HG03139 (cell line): ENCODE data around the gene TOMM5.

Source experiments
- ATAC-seq: cut with Tn5 transposase; IDR thresholded peaks from one replicate; pipeline ENCODE4 v1.9.1; 2021; ENCODE audit not compliant: unreplicated experiment

TOMM5 gene

DNA sequence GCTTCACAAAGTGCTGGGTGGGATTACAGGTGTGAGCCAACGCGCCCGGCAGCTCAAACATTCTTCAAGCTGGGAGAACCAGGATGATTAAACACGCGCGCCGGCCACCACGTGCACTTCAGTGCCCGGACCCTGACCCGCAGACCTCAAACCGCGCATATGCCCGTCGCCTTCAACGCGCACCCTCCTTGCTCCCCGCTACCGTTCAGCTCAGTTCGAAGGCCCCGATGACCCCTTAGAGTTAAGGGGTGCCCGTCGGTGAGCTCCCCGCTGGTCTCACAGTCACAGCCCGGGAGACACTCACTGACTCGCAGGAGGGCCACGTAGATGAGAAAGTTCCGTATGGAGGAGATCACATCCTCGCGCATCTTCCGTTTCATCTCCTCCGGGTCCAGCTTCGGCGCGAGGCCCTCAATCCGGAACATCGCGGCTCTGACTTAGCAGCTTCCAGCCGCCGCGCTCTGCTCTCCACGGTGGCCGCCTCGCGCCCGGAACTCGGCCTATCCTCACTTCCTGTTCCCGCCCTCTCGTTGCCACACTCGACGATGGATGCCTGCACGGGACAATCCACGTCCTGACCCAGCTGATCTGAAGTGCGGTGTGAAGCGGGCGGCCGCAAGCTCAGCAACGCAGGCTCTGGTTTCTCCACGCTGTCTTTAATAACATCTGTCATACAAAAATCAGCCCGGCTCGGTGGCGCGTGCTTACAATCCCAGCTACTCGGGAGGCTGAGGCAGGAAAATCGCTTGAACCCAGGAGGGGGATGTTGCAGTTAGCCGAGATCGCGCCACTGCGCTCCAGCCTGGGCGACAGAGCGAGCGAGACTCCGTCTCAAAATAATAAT is at the start of gene TOMM5:
TOMM5 (minus strand) TSS at position 490 of the 844 bp plus-strand sequence; CDS start at position 425, 65 bp downstream.
- ATAC-seq: peak; percentile 73

- ATAC-seq: no peak
Observed at GRCh38 chr9:37641331-37641730, 48.9 kb upstream of the TOMM5 start.

DNA sequence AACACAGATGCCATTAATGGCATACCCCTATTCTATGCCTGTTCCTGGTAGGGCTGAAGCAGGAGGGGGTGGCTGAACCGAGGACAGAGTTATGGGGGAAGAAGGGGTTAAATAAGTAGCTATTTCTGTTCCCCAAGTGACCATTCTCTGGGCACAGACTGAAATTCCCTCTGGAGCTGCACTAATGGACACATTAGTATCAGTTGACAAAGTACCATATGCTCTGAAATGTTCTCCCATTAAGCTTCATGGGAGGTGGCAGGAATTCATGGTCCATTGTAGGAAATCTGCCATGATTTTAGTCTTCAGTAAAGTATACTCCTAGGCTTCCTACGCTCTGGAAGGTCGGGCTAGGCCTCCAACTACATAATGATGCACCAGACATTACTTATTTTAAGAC is 47.8 kb upstream of the TOMM5 start:
- ATAC-seq: no peak

- no peak for ATAC-seq
Observed at GRCh38 chr9:37639841-37640240, 47.4 kb upstream of the TOMM5 start.

DNA sequence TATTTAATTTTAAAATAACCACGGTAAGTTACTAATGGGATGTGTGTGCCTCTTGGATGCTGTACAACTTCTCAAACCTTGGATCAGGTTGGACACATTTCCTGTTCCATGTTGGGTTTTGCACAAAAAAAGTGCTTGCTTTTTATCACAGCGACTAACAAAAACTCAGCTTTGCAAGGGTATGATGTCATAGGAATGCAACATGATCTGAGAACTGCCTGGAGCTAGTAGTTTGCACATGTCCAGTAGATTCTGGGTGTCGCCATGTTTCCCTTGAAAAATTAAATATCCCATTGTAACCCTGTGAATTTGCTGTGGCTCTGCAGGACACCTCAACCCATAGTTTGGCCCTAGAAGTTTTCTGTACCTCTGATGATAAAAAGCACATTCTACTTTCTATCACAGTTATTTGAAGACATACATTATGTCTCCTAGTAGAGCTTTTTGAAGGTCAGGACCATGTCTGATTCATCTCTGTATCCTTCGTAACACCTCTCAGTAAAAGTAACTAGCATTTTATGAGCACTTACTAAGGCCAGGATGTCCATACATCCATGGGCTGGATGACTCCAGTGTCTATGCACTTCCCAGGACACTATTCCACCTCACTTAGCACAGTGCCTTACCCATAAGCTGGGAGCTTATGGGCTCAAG is 46.8 kb upstream of the TOMM5 start:
- no peak for ATAC-seq

DNA sequence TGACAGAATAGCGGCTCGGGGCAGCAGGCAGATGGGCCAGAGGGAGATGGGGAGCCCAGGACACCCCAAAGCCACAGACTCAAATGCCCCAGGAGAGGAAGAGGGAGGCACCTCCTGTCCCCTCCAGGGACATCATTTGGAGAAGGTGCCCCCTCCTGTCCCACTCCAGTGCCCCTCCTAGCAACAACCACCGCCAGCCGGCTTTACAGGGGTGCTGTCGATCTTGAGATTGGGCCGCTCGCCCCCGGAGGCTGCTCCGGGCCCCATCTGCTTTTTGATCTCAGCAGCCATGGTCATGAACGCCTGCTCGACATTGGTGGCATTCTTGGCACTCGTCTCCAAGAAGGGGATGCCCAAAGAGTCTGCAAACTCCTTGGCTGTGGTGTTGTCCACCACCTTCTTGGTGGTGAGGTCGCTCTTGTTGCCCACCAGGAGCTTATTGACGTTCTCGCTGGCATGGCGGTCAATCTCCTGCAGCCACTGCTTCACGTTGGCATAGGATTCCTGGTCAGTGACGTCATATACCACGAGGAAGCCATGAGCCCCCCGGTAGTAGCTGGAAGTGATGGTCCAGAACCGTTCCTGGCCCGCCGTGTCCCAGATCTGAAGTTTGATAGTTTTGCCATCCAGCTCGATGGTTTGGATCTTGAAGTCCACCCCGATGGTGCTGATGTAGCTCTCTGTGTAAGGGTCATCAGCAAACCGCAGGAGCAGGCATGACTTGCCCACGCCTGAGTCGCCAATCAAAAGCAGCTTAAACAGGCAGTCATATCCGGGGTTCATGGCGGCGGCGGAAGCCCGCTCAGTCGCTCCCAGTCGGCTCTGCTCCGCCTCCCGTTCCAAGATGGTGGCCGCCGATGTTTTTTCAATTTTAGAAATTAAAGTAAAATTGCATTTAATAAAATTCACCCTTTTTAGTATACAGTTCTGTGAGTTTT is 44.4 kb upstream of the TOMM5 start:
- no peak for ATAC-seq

DNA sequence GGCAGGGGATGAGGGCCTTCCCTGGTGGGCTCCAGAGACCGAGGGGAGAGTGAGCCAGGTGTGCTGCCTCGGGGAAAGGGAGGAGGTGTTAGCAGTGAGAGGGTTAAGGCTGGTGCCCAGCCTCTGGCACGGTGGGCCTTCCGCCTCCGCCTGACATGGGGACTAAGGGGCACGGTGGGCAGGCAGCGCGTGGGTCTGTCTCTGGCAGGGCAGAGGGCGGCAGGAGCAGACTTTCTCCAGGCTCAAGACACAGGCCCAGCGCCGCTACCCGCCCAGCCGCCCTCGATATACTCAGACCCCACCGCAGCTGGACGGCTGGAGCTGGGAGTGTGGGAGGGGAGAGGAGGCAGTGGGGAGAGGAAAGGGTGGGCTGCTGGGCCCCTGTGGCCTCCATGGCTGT is 43.4 kb upstream of the TOMM5 start:
- ATAC-seq: no peak

GRCh38 chr9:37632479-37632878 is 40.1 kb upstream of the TOMM5 start:
- no peak for ATAC-seq

DNA sequence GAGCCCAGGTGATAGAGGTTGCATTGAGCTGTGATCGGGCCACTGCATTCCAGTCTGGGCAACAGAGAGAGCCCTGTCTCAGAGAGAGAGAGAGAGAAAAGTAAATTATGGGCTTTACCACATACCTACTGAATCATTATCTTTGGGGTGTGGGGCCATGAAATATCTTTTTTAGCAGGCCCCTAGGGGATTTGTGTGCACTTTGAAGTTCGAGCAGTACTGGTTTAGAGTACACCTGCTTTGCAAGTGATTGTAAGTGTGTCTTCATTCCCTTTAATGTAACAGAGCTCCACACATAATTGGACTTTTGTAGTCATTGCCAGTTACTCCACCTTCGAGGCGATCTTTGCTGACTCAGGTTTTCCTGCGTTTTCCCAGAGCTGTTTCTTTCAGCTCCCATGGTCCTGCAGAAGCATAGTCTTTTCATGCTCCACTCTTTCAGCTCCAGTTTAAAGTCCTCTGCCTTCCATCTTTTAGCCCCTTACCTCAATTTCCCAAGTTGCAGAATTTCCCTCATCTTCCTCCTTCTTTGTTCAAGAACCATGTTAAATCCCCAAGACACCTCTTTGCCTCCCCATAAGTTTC is 34.4 kb upstream of the TOMM5 start:
- ATAC-seq: no peak

DNA sequence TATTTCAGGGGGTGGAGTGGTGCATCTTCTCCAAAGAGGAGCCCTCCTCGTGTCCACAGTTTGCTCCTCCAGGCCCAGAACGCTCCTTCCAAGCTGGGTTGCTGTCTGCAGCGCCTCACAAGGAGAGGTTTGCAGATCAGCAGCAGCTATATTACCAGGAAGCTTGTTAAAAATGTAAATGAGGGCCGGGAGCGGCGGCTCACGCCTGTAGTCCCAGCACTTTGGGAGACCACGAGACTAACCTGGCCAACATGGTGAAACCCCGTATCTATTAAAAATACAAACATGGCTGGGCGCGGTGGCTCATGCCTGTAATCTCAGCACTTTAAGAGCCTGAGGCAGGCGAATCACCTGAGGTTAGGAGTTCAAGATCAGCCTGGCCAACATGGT is 33.4 kb upstream of the TOMM5 start:
- ATAC-seq: no peak

DNA sequence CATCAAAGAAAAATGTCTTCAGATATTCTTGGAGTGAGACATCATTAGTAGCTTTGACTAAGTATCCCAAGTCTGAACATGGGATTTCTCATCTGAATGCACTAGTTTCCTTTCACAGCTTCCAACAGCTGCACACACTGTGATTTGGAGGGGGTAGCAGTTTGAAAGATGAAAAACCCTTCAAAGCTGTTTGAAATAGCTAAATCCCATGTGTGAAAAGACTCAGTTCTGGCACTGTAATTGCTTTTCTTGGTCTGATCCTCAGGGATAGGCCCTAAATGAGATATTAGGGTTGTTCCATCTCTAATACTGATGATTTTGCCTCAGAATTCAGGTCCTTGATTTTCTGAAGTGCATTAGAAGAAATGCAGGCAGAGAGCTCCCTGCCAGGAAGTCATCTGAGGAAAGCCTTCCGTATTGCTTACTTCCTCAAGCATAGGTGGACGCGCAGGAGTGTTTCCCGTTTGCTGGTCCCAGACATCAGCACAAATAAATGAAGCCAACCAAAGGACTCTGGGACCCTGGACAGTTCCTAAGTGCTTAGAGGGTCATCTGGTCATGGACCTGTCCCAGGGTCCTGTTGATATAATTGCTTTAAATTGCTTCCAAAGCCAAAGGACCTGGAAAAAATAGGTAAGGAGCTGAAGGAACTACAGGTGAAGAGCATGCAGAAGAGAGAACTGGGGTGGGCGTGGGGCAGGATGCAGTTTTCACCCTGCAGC is 32.8 kb upstream of the TOMM5 start:
- no peak for ATAC-seq

DNA sequence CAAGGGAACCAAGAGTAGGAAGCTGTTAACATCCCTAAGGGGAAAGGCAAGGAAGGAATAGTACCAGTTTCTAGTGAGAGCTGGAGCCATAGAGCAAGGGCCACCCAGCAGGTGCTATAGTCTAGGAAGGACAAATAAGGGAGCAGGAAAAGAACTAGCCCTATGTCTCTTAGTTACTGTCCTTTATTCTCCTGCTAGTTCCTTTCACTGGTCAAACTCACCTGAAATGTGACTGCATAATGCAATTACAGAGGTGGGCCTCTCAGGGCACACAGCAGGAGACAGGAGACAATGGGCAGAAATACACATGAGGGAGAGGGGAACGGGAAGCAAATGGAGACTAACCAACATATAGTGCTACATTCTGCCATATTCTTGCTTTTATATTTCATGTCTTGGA is 31.7 kb upstream of the TOMM5 start:
- no peak for ATAC-seq

DNA sequence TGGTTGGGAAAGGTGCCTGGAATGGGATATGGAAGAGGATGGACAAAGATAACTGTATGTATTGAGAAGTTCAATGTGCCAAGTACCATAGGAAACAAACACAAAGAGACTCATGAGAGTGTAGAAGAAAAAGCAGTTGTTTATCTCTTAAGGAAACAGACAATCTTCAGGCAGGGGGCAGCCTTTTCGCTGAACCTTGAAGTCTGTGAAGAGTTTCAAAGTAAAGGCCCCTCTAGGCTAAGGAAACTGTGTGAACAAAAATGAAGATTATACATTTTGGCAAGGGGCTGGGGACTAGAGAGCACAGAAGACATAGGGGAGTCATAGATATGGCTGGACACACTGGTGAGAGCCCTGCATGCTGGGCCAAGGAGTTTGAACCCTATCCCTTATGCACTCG is 30.9 kb upstream of the TOMM5 start:
- no peak for ATAC-seq

DNA sequence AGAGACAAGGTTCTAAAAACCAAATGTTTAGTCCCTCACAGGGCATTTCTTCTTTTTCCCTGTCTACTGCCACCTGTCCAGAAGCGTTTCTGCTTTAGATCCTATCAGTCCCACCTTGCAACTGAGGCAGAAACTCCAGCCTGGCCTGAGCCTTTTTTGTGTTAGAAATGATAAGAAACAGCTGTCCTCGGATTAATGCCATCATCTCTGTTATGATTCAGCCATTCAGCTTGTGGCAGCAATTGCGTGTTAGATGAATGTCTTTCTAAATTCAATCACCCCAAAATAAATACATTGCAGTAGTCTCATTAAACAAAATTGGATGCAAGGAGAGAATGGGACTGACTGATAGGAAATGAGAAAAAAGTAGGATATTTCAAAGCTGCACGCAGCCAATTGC is 30.1 kb upstream of the TOMM5 start:
- ATAC-seq: no peak

DNA sequence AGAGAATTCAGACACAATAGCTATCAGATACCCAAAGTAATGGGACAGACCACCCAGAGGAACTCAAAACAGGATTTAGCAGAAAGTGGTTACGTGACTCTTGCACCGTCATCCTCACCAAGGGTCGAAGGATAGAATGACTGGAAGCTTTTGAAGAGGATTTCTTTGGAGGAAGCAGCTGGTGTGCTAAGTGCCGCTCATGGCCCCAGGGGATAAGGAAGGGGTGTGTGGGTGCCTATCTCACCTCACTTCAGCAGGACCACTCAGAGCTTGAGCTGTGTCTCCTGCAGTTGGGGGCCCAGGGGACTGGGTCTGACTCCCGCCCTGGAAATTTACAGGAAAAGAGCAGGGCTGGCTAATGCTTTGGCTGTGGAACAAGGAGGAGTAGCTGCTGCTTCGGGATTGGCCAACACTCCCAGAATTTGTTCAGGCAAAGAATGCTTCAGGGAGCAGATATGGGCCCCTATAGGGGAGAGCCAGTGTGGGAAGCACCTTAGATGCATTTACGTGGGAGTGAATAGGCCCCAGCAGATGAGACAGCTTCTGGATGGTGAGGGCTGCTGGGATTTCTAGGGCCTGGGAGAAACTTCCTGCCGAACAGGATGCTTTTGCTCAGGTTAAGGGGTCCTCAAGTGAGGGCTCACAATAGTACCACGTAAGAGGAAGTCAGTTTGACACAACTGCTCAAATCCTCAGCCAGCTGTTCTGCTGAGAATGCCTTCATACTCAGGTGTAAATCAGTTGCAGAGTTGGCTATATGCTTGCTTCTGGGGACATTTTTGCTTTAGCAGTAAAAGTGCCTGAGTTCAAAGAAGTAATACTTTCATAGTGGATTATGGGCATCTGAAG is 29.1 kb upstream of the TOMM5 start:
- no peak for ATAC-seq

- no peak for ATAC-seq
Observed at GRCh38 chr9:37620396-37620795, 28.0 kb upstream of the TOMM5 start.

DNA sequence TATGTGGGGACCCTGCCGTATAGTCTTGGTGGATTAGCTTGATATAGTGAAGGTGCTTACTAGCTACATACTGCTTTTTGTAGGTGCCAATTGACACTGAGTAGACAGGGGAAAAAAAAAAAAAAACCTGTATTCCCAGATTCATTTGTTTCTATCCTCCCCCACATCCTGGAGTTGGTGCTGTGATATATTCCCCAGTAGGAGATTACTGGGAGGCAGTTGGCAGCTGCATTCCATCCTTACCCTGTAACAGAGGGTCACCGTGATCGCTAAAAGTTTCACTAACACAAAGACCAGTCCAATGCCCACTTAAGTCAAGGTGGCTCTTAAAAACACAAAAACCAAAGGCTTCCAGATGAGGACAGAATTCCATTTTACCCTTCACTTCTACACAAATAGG is 27.4 kb upstream of the TOMM5 start:
- ATAC-seq: no peak

DNA sequence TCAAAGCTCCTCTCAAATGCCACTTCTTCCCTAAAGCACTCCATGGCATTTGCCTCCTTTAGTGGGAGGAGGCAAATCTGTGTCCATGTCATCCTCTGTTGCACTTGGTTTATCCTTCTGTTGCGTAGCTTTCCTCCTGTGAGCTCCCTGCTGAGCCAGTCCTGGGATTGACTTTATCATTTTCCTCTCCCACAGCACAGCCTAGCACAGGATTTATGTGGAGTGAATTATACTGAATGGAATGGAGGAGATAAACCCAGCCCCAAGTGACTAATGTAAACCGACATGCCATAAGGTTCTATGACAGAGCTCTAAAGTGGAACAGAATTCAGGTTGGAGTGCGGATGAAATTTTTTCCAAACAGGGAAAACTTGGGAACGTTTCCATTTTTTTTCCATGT is 26.4 kb upstream of the TOMM5 start:
- ATAC-seq: no peak

DNA sequence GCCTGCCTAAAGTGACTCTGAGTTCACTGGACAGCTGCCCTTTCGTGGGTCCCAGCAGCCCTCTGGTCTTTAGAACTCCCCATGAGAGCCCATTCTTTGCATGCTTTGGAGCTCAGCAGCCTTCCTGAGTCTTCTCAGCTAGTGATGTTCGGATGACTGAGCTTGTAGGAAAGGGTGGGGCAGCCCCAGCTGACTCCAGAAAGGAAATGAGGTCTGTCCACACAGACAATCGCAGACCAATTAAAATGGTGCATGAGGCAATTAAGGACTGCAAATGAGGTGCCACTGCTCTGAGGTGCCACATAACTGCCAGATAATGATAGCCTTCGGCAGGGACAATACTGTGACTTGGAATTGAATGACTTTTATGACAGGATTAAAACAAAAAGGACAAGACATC is 25.4 kb upstream of the TOMM5 start:
- no peak for ATAC-seq

DNA sequence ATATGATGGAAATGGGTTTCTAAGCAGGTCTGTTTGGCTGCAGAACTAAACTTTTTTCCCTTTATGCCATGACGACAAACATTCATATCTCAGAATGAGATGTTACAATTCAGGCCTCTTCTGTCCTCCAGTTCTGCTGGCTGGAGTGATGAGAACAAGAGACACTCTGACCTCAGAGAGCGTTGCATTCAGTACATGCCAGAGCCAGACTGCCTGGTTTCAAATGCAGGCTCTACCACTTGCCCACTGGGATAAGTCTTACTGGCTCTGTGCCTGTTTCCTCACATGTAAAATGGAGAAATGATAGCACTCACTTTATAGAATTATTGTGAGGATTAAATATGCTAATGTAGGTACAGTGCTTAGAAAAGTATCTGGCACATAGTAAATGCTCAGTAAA is 24.8 kb upstream of the TOMM5 start:
- no peak for ATAC-seq
